ENCODE measurements around the gene LHFPL2.

GRCh38 chr5:78499485-78499884, 149.1 kb downstream of the LHFPL2 start:
- no peak for TF ChIP-seq CTCF (IDR thresholded peaks at IDR 0.05)
- TF ChIP-seq EZH2 (IDR thresholded peaks at IDR 0.05; ENCODE audit: borderline replicate concordance, insufficient read depth, low read depth, low read length, poor library complexity, severe bottlenecking), result no peak
